ENCODE measurements around the gene ITSN1. TPM values are rescaled to one million over a fixed set of nuclear protein-coding genes. Genes with fewer than 3 reads are reported as not detected.

ITSN1 gene
- total RNA-seq, 3 donors from 2014 or later = 39.5 to 113 (median 58.3) TPM

DNA sequence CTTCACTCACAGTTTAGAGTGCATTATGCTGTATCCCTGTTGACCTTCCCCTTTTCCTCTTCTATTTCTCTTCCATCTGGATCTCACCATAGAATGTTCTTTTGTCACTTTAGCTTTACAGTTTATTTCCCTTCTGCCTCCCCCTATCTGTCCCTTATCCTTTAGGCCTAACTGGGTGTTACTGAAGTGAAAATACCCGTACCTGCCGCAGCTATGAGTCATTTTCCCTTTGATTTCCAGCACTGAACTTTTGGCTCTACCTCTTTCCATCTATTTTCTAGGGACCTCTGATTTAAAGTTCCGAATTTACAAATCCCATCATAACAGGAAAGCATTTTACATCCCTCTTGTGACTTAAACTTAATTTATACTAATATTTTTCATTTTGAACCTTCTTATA, 19.7 kb downstream of the ITSN1 start:
- intact Hi-C loops (cut with DNase I; ENCODE audit: low total_unique reads) = no loop called here
- no peak overlapping the region for H3K4me3 ChIP-seq
- no peaks in the 10 kb centered on the region for H3K4me1 ChIP-seq
- H3K27ac ChIP-seq = no peak overlapping the region
- H3K27me3 ChIP-seq = no peaks in the 10 kb centered on the region
- DNase-seq (ENCODE audit: low spot score in 2 of 2) = no peak
- no peak for TF ChIP-seq POLR2A (IDR thresholded peaks at IDR 0.05)
- no peak for TF ChIP-seq POLR2AphosphoS5 (IDR thresholded peaks at IDR 0.05)
- TF ChIP-seq, protein P1, sequence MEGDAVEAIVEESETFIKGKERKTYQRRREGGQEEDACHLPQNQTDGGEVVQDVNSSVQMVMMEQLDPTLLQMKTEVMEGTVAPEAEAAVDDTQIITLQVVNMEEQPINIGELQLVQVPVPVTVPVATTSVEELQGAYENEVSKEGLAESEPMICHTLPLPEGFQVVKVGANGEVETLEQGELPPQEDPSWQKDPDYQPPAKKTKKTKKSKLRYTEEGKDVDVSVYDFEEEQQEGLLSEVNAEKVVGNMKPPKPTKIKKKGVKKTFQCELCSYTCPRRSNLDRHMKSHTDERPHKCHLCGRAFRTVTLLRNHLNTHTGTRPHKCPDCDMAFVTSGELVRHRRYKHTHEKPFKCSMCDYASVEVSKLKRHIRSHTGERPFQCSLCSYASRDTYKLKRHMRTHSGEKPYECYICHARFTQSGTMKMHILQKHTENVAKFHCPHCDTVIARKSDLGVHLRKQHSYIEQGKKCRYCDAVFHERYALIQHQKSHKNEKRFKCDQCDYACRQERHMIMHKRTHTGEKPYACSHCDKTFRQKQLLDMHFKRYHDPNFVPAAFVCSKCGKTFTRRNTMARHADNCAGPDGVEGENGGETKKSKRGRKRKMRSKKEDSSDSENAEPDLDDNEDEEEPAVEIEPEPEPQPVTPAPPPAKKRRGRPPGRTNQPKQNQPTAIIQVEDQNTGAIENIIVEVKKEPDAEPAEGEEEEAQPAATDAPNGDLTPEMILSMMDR (IDR thresholded peaks at IDR 0.05) = no peak
- no peaks in the 10 kb centered on the region for H3K36me3 ChIP-seq
- H3K9me3 ChIP-seq = no peaks in the 10 kb centered on the region

DNA sequence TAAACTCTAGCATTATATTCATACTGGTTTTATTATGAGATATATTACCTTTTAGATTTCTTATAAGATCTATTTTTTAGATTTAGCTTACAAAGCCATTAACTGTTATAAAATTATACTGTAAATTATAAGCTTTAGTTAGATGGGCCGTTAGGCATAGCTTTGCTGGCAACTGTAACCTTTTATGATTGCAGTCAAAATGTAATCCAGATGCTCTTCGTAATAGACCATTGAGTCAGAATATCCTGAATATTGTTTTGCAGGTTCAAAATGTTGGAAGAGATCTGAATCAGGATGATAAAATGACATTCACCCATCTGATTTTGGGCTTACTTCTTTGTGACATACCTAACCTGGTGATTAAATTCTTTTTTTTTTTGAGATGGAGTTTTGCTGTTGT, 20.9 kb downstream of the ITSN1 start:
- no peak for DNase-seq (ENCODE audit: low spot score in 2 of 2)
- Histone ChIP-seq H3K36me3 (no peaks in the 10 kb centered on the region), H3K4me1 (no peaks in the 10 kb centered on the region), H3K27me3 (no peaks in the 10 kb centered on the region), H3K27ac (no peak overlapping the region), H3K9me3 (no peaks in the 10 kb centered on the region), H3K4me3 (no peak overlapping the region)
- intact Hi-C loops (cut with DNase I; ENCODE audit: low total_unique reads) = no loop called here
- no peak for TF ChIP-seq POLR2AphosphoS5 (IDR thresholded peaks at IDR 0.05)
- TF ChIP-seq, protein P1 (IDR thresholded peaks at IDR 0.05) = no peak
- no peak for TF ChIP-seq POLR2A (IDR thresholded peaks at IDR 0.05)

DNA sequence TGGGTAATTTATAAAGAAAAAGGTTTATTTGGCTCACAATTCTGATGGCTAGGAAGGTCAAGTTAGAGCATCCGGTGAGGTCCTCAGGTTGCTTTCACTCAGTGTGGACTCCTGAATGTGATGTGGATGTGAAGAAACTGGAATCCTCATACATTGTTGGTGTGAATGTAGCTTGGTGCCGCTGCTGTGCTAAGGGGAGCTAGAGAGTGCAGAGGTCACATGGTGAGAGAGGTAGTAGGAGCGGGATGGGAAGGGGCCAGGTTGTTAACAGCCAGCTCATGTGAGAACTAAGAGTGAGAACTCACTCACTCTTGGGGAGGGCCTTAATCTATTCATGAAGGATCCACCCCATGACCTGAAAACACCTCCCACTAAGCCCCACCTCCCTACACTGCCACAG, 21.8 kb downstream of the ITSN1 start:
- intact Hi-C loops (cut with DNase I; ENCODE audit: low total_unique reads) = no loop called here
- peaks cover 0 to 6% of the 10 kb centered on the region in 2 donors for H3K4me1 ChIP-seq

DNA sequence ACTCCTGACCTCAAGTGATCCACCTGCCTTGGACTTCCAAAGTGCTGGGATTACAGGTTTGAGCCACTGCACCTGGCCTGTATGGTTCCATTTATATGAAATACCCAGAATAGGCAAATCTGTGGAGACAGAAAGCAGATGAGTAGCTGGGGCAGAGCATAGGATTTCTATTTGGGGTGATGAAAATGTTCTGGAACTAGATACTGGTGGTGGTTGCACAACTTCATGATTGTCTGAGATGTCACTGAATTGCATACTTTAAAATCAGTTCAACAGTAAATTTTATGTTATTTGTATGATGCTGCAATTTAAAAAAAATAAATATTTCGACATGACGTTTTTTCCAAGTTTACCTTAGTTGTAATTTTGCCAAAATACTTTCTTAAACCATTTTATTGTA, 23.9 kb downstream of the ITSN1 start:
- intact Hi-C loops (cut with DNase I; ENCODE audit: low total_unique reads) = no loop called here
- TF ChIP-seq POLR2A (IDR thresholded peaks at IDR 0.05) = no peak
- TF ChIP-seq POLR2AphosphoS5 (IDR thresholded peaks at IDR 0.05) = no peak
- TF ChIP-seq, protein P1 (IDR thresholded peaks at IDR 0.05) = no peak
- H3K27me3 ChIP-seq = no peaks in the 10 kb centered on the region

More for the DNA sequence above, 21.8 kb downstream of the ITSN1 start:
- TF ChIP-seq POLR2A (IDR thresholded peaks at IDR 0.05) = no peak
- TF ChIP-seq, protein P1 (IDR thresholded peaks at IDR 0.05) = no peak
- no peak for TF ChIP-seq POLR2AphosphoS5 (IDR thresholded peaks at IDR 0.05)
- no peak for DNase-seq (ENCODE audit: low spot score in 2 of 2)
- Histone ChIP-seq H3K4me3 (no peak overlapping the region), H3K36me3 (no peaks in the 10 kb centered on the region), H3K27ac (no peak overlapping the region), H3K27me3 (no peaks in the 10 kb centered on the region), H3K9me3 (no peaks in the 10 kb centered on the region)

DNA sequence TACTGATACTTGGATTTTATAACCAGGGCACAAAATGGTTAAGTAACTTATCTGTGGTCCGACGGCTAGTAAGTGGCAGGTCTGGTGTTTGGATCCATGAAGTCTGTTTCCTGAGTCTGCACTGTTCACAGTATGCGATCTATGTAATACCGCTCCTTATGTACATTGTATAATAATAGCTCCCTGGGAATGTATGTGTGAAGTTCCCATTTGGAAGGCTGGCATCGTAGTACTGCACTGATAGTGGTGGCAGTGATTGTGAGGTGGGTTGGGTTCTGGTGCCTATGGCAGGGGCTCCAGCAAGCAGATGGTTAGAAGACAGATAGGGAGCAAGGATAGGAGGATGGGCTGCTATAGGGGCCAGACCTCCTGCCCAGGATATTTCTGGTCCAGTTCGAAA, 25.3 kb downstream of the ITSN1 start:
- Histone ChIP-seq H3K27me3 (no peaks in the 10 kb centered on the region), H3K4me3 (no peak overlapping the region), H3K4me1 (peaks cover 0 to 6% of the 10 kb centered on the region in 2 donors), H3K9me3 (no peaks in the 10 kb centered on the region), H3K27ac (no peak overlapping the region), H3K36me3 (no peaks in the 10 kb centered on the region)
- DNase-seq (ENCODE audit: low spot score in 2 of 2) = no peak
- intact Hi-C loops (cut with DNase I; ENCODE audit: low total_unique reads) = no loop called here
- TF ChIP-seq, protein P1 (IDR thresholded peaks at IDR 0.05) = no peak
- TF ChIP-seq POLR2A (IDR thresholded peaks at IDR 0.05) (no peak), POLR2AphosphoS5 (IDR thresholded peaks at IDR 0.05) (no peak)

More for the DNA sequence above, 23.9 kb downstream of the ITSN1 start:
- H3K27ac ChIP-seq = no peak overlapping the region
- H3K4me1 ChIP-seq = peaks cover 0 to 6% of the 10 kb centered on the region in 2 donors
- no peaks in the 10 kb centered on the region for H3K9me3 ChIP-seq
- H3K4me3 ChIP-seq = no peak overlapping the region
- DNase-seq (ENCODE audit: low spot score in 2 of 2) = no peak
- no peaks in the 10 kb centered on the region for H3K36me3 ChIP-seq
